Tibial nerve (tissue), 4 donors: Measurements from ENCODE around the gene TYMP. TPM values are rescaled to one million over a fixed set of nuclear protein-coding genes. Genes with fewer than 3 reads are reported as not detected.

Experiments used
- DNase-seq, 2 donors: peaks; one replicate each; pipeline ENCODE4 v3.0.0-alpha.2; 2019; ENCODE audit warnings: low spot score in 2 of 2
- H3K27ac ChIP-seq, 4 donors: fragments of 200-600 bp; sonication (generic) in 3 of 4; one replicate each; pipeline ENCODE4 v1.5.1; 2017 to 2019; ENCODE audit warnings: mild to moderate bottlenecking in 1 of 4
- H3K27me3 ChIP-seq, 2 donors: fragments of 200-600 bp; sonication (generic) in 1 of 2; one replicate each; pipeline versions ENCODE4 v1.5.1 to v1.6.0; 2017 to 2019
- H3K36me3 ChIP-seq, 3 donors: fragments of 200-600 bp; sonication (generic); one replicate each; pipeline ENCODE4 v1.5.1; 2018 to 2019
- H3K4me1 ChIP-seq, 4 donors: fragments of 200-600 bp; sonication (generic) in 3 of 4; one replicate each; pipeline ENCODE4 v1.5.1; 2017 to 2019
- H3K4me3 ChIP-seq, 4 donors: fragments of 200-600 bp; sonication (generic) in 3 of 4; one replicate each; pipeline ENCODE4 v1.5.1; 2017 to 2019; ENCODE audit warnings: mild to moderate bottlenecking in 1 of 4, moderate library complexity in 1 of 4
- H3K9me3 ChIP-seq, 4 donors: fragments of 200-600 bp; sonication (generic) in 3 of 4; one replicate each; pipeline ENCODE4 v1.5.1; 2017 to 2019
- CTCF ChIP-seq, 5 experiments: fragments of 200-600 bp in 3 of 5; fragments of 450-650 bp in 2 of 5; sonication (generic) in 3 of 5; IDR thresholded peaks; one replicate each; pipeline ENCODE4 v1.5.1; 2016 to 2019; ENCODE audit warnings: antibody characterized with exemption in 5 of 5, mild to moderate bottlenecking in 3 of 5, moderate library complexity in 2 of 5
- EP300 ChIP-seq, 2 donors: sonication (generic); formaldehyde crosslinking; IDR thresholded peaks; one replicate each; pipeline ENCODE4 v1.6.1; 2017; ENCODE audit warnings: antibody characterized with exemption in 2 of 2, mild to moderate bottlenecking in 1 of 2
- POLR2A ChIP-seq, 2 donors: fragments of 450-650 bp; IDR thresholded peaks; one replicate each; pipeline ENCODE4 v1.6.1; 2017; ENCODE audit warnings: antibody characterized with exemption in 2 of 2, mild to moderate bottlenecking in 2 of 2, moderate library complexity in 2 of 2
- WGBS, 2 donors: methylation state at CpG; one replicate each; pipeline ENCODE4 v1.1.5; 2018; 5-methylcytosine and 5-hydroxymethylcytosine counted together
- total RNA-seq, 4 donors: library from RNA; depleted of rRNA; stranded (reverse); fragments of >200 nt; gene quantifications; one replicate each; pipeline ENCODE4 v1.1.0, GENCODE V29; 2016

The TYMP gene
- total RNA-seq, 4 donors from 2014 or later: 33.1 to 239 (median 60.3) TPM

GRCh38 chr22:50528682-50529415, 963 bp downstream of the TYMP start:
- peak overlapping the region; percentile 56 to 96 (median 90) for H3K27ac ChIP-seq
- H3K36me3 ChIP-seq: peaks cover 0 to 3% (median 0%) of the 10 kb centered on the region in 3 donors
- no peaks in the 10 kb centered on the region for H3K9me3 ChIP-seq
- 45 to 62% methylated on average over 8 to 12 of the region's 15 CpGs for whole genome bisulfite sequencing, 2 donors
- H3K4me3 ChIP-seq: peak overlapping the region in 3 of 4 donors; percentile 45 to 60 (median 53)
- H3K4me1 ChIP-seq: peaks cover 0 to 82% (median 42%) of the 10 kb centered on the region in 4 donors
- peaks cover 3 to 43% of the 10 kb centered on the region in 2 donors for H3K27me3 ChIP-seq
- DNase-seq: no peak
- TF ChIP-seq CTCF (IDR thresholded peaks at IDR 0.05) (no peak), EP300 (IDR thresholded peaks at IDR 0.05) (no peak), POLR2A (IDR thresholded peaks at IDR 0.05) (no peak)

- peaks cover 0 to 85% (median 43%) of the 10 kb centered on the region in 4 donors for H3K4me1 ChIP-seq
These were observed 1.7 kb downstream of the TYMP start for GRCh38 chr22:50527921-50528681.

GRCh38 chr22:50526834-50527801, 2.7 kb downstream of the TYMP start:
- Histone ChIP-seq H3K27me3 (peaks cover 3 to 26% of the 10 kb centered on the region in 2 donors), H3K9me3 (no peaks in the 10 kb centered on the region), H3K4me3 (peak overlapping the region; percentile 50 to 93 (median 91)), H3K36me3 (peaks cover 0 to 21% (median 14%) of the 10 kb centered on the region in 3 donors), H3K27ac (peak overlapping the region; percentile 72 to 95 (median 91)), H3K4me1 (peaks cover 0 to 76% (median 36%) of the 10 kb centered on the region in 4 donors)
- whole genome bisulfite sequencing, 2 donors: 34 to 50% methylated on average over 29 of the region's 29 CpGs
- peak in 1 of 2 donors; percentile 36 for DNase-seq
- TF ChIP-seq EP300 (IDR thresholded peaks at IDR 0.05) (no peak), POLR2A (IDR thresholded peaks at IDR 0.05) (no peak), CTCF (IDR thresholded peaks at IDR 0.05) (no peak)

More at GRCh38 chr22:50527921-50528681, 1.7 kb downstream of the TYMP start:
- Histone ChIP-seq H3K4me3 (peak overlapping the region in 1 of 4 donors; percentile 53), H3K27ac (peak overlapping the region in 1 of 4 donors; percentile 95), H3K9me3 (no peaks in the 10 kb centered on the region), H3K27me3 (peaks cover 3 to 36% of the 10 kb centered on the region in 2 donors), H3K36me3 (peaks cover 0 to 11% (median 7%) of the 10 kb centered on the region in 3 donors)
- DNase-seq: no peak
- WGBS, 2 donors: 89 to 92% methylated on average over 18 of the region's 18 CpGs
- TF ChIP-seq CTCF (IDR thresholded peaks at IDR 0.05): no peak
- no peak for TF ChIP-seq POLR2A (IDR thresholded peaks at IDR 0.05)
- TF ChIP-seq EP300 (IDR thresholded peaks at IDR 0.05): no peak

GRCh38 chr22:50526108-50526833, 3.5 kb downstream of the TYMP start:
- H3K4me1 ChIP-seq: peaks cover 0 to 67% (median 30%) of the 10 kb centered on the region in 4 donors
- peaks cover 0 to 29% (median 21%) of the 10 kb centered on the region in 3 donors for H3K36me3 ChIP-seq
- DNase-seq: peak in 1 of 2 donors; percentile 48
- H3K9me3 ChIP-seq: no peaks in the 10 kb centered on the region
- H3K4me3 ChIP-seq: peak overlapping the region; percentile 50 to 93 (median 91)
- peaks cover 0 to 18% of the 10 kb centered on the region in 2 donors for H3K27me3 ChIP-seq
- WGBS, 2 donors: 2 to 4% methylated on average over 13 to 20 of the region's 77 CpGs
- peak overlapping the region; percentile 72 to 95 (median 91) for H3K27ac ChIP-seq
- TF ChIP-seq POLR2A (IDR thresholded peaks at IDR 0.05): peak in 1 of 2 donors; percentile 1
- peak; percentile 64 to 77 (median 67) for TF ChIP-seq CTCF (IDR thresholded peaks at IDR 0.05)
- no peak for TF ChIP-seq EP300 (IDR thresholded peaks at IDR 0.05)
